HG03103 (cell line): Measurements from ENCODE around the gene METTL3.

Experiments used
- ATAC-seq: cut with Tn5 transposase; IDR thresholded peaks from one replicate; pipeline ENCODE4 v1.9.1; 2021; ENCODE audit warnings: low read depth; ENCODE audit not compliant: unreplicated experiment

The METTL3 gene

DNA sequence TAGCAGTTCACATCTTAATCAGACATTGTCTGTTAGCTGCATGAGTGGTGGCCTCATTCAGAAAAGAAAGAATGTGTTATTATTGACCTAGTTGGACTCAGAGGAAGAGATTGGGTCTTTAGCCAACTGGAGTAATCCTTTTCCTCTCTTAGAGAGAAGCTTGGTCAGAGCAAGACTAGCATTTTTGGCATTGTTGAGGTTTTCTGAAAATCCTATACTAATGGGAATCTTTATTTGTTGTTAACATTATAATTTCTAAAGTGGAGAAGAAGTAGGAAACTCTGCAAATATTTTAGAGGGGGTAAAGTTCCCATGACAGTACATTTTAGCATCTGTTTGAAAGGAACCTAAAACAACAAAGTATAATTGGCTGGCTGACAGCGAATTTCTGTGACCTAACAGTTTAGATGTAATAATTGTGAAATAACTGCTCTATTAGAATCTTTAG lies 24.5 kb downstream of the METTL3 start:
- no peak for ATAC-seq

DNA sequence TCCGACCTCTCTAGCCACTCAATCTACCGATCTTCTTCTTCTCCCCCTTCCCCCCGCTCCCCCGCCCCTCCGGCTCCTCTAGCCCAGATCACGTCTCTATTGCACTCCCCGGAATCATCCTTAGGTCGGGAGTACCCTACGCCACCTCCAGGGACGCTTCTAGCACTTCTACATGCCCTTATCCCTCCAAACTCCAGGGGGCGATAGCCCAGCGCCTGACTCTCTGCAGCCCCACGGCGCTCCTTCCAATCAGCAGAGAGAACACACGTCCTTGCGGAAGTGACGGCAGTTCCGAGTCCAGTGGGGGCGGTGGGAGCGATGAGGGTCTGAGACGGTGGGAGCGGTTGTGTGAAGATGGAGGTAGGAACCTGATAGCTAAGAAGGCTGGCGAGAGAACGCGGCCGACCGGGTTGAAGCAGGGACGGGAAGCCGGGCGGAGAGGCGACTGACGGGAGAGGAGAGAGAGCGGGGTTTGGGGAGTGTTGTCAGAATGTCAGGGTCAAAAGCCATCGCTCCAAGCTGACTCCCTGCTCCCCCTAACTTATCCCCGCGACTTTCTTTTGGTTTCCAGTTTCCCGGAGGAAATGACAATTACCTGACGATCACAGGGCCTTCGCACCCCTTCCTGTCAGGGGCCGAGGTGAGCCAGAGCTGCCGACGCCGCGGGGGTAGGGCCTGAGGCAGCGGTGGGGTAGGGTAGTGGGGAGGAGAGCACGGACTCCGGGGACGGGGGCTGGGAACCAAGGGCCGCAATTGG lies 34.0 kb downstream of the METTL3 start, which contains the start of the genes RAB2B and TOX4:
TSS of gene RAB2B (minus strand) at position 35 of the 757 bp plus-strand sequence. CDS start 87 bp downstream, outside the sequence.
TSS of gene TOX4 (plus strand) at position 271 of the 757 bp plus-strand sequence. CDS start at position 355, 84 bp downstream.
- peak; percentile 99 for ATAC-seq

DNA sequence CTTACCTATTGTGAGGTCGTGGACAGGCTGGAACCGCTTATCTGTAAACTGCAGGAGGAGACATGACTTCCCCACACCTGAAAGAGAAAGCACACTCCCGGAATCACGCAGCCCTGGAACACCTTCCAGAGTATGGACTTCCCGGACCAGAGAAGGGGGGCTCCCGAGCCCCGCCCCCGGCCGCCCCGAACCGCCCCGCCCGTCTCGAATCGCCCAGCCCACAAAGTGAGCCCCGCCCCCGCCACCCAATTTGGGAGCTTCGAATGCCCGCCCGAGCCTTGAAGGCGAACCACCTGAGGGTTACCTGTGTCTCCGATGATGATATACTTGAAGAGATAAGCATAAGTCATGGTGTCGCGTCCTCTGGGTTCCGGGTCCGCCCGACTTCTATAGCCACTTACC lies 34.6 kb downstream of the METTL3 start:
- peak; percentile 31 for ATAC-seq

DNA sequence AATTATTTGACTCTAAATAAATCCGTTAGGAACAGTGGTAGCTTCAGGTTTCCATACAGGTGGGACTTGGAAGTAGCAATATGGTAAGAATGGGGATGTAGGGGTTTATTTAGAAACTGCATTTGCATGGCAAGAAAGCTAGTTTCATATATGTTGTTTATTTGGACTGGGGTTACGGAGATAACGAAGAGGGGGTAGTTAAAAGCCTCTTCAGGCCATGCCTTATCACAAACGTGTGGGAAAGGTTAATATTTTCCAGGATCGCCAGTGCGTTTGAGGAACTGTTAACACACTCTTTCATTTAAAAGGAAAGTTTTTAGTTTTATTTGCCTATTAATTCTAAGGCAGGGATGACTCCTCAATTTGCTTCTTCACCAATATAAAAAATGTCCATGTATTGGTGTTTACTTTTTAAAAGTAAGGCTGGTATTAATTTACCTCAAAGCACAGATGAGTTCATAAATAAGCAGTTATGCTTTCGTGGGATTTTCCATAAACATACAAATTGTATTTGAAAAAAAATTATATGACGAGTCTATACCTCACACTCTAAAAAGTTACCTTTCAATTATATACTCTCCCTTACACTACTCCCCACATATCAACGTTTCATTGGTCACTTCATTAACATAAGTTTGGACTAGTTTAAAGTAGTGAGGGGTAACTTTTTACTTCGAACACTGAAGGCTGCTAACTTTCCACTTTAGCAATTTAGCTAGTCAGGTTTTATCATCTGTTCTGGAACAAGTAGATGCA lies 35.2 kb downstream of the METTL3 start:
- no peak for ATAC-seq

DNA sequence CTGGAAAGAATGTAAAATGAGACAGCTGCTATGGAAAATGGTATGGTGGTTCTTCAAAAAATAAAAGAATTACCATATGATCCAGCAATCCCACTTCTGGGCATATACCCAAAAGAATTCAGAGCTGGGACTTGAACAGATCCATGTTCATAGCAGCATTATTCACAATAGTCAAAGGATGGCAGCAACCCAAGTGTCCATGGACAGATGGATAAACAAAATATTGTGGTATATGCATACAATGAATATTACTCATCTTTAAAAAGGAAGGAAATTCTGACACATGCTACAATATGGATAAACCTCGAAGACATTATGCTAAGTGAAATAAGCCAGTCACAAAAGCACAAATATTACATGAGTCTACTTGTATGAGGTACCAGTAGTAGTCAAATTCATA lies 43.5 kb downstream of the METTL3 start:
- ATAC-seq: no peak

DNA sequence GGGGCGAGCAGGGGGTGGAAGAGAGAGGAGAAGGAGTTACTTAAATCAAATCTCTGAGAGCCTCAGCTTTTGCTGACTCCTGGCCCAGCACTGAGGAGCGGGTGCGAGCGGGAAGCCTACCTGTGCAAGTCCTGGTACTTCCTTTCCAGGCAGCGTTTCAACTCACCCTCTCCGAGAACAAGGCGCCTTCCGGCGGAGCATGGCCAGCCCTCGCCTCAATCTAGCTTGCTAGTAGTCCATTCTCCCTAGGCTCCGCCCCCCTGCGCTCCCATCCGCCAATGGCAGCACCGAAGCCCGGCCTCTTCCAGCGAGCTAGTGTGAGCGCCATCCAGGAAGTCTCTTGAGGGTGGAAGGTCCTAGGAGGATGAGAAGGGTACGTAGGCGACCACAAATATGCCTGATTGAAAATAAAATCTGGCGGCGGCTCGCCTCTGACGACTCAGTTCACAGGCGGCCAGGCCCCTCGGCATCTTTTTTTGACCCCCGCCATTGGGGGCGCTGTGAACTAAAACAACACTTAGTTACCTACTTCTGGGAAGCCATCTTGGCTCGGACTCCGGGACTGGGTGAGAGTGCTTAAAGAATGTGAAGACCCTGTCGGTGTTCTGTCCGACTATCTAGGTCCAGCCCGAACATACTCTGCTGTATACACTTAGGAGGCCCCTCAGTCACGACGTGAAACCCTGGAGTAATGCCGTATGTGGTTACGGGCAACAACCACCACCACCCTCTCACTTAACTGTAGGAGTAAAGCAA lies 55.0 kb downstream of the METTL3 start, which contains the start of gene CHD8:
TSS of gene CHD8 (minus strand) at position 212 of the 756 bp plus-strand sequence. CDS start 24,480 bp downstream, outside the sequence.
- ATAC-seq: peak; percentile 96

DNA sequence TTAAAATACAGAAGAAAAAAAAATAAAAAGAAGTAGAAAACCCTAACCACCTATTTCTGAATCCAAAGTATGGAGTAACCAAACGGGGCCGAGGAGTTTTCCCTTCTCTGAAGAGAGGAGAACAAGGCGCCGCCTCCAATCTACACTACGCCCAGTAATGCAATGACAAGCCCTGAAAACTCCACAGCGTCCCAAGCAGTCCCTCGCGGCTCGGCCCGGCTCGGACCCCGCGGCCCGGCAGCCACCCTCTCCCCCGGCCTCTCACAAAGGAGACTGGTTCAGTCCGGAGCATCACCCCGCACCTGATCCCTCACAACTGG lies 55.6 kb downstream of the METTL3 start:
- ATAC-seq: peak; percentile 6

DNA sequence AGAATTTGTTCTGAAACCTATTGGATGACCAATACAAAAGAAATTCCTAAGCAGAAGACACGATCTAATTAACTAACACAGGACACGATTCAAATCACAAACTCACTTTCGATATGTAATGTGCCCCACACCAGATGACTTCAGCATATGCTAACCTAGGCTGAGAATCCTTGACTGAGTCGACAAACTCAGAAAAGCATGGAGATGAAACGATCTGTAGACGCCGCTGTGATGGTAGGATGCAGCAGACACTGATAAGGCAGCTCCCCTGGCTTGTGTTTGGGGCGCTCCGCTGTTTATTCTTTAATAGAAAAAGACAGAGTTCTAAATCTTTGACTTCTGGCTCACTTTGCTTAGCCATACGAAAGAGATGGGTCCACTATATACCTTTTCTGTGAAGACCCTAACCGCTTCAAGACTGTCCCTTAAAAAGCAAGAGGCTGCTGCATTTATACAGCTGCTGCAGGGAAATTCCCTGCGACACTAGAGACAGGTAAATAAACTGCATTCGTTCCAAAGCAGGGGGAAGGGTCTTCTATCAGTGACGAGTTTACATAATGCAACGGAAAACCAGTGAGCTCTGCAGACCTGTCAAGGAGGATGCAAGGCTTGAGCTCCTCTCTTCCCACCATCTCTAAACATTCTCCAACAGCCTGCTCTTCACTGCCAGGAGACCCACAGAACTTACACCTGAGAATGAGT lies 56.1 kb downstream of the METTL3 start:
- ATAC-seq: no peak

DNA sequence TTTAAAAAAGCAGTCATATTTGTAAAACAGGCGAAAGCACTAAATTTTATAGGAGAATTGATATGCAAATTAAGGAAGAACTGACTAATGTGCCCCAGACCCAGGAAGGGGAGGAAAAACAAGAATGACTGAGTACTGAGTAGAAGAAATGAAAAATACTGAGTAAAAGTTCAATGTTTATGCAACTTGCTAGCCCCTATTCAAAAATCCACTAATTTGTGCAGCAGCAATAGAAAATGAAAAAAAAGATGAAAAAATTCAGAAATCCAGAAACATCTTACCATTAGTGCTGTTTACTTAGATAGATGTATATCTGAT lies 61.3 kb downstream of the METTL3 start:
- no peak for ATAC-seq
